H1 (cell line): ENCODE measurements around the gene TOR1AIP1.

Source experiments
- CTCF ChIP-seq, 3 experiments: IDR thresholded peaks; 1 replicate in 2 of 3; 2 replicates in 1 of 3; pipeline versions ENCODE4 v1.5.1 to v1.6.1; 2011; ENCODE audit warnings: low read length in 3 of 3, mild to moderate bottlenecking in 3 of 3, inconsistent platforms in 2 of 3, low read depth in 1 of 3, moderate library complexity in 1 of 3; ENCODE audit not compliant: insufficient read depth in 1 of 3; ENCODE audit errors: control extremely low read depth in 1 of 3
- JUND ChIP-seq: IDR thresholded peaks from 2 replicates; pipeline ENCODE4 v1.6.1; 2011; ENCODE audit warnings: mild to moderate bottlenecking, improper control_type of control experiment, low read length

- TF ChIP-seq JUND (no peak), CTCF (IDR thresholded peaks at IDR 0.05; ENCODE audit: control extremely low read depth in 1 of 3, insufficient read depth in 1 of 3, low read depth in 1 of 3, low read length in 3 of 3) (no peak)
Observed at GRCh38 chr1:179955731-179956130, 73.6 kb downstream of the TOR1AIP1 start.
